Choroid plexus epithelial cell (primary cell): Measurements from ENCODE around the gene WFS1.
A peak's percentile ranks its signal among the peaks of the same experiment; 100 is the strongest.

Experiments used
- DNase-seq: peaks from one replicate; pipeline ENCODE4 v3.0.0-alpha.2; 2010; ENCODE audit warnings: low read depth
- H3K4me3 ChIP-seq: 2 replicates; pipeline ENCODE4 v1.5.1; 2011; ENCODE audit warnings: low read depth, mild to moderate bottlenecking, control low read depth, low read length, moderate library complexity
- CTCF ChIP-seq: conservative IDR thresholded peaks from 2 replicates; pipeline ENCODE4 v1.5.1; 2011; ENCODE audit warnings: low read depth, mild to moderate bottlenecking, control low read depth, inconsistent platforms, low read length, moderate library complexity

WFS1 gene

GRCh38 chr4:6280365-6280996 lies 10.8 kb downstream of the WFS1 start:
- DNase-seq, result no peak
- TF ChIP-seq CTCF, result no peak

GRCh38 chr4:6281436-6282313 lies 12.0 kb downstream of the WFS1 start:
- no peak overlapping the region for H3K4me3 ChIP-seq
- no peak for TF ChIP-seq CTCF
- DNase-seq, result no peak

More at GRCh38 chr4:6280365-6280996, 10.8 kb downstream of the WFS1 start:
- H3K4me3 ChIP-seq, result no peak overlapping the region

- TF ChIP-seq CTCF, result no peak
- peak; percentile 58 for DNase-seq
- no peak overlapping the region for H3K4me3 ChIP-seq
Measured at GRCh38 chr4:6282314-6282771, 12.7 kb downstream of the WFS1 start.

GRCh38 chr4:6283282-6283681 lies 13.6 kb downstream of the WFS1 start:
- H3K4me3 ChIP-seq, result no peak overlapping the region
- no peak for DNase-seq
- TF ChIP-seq CTCF, result no peak

- TF ChIP-seq CTCF, result no peak
- DNase-seq, result no peak
- H3K4me3 ChIP-seq, result no peak overlapping the region
Measured at GRCh38 chr4:6287017-6287788, 17.6 kb downstream of the WFS1 start.

- DNase-seq, result no peak
- TF ChIP-seq CTCF, result no peak
- no peak overlapping the region for H3K4me3 ChIP-seq
Measured at GRCh38 chr4:6288342-6288741, 18.7 kb downstream of the WFS1 start.
